ENCODE results near the gene OPN1LW.
"Not testable (repeated sequence)": the region's sequence is repeated elsewhere in the genome, so short reads cannot be mapped to it uniquely, and the experiment has no call there.

Gene OPN1LW

GRCh38 chrX:154144010-154144409 lies at the start of gene OPN1LW:
Gene OPN1LW (plus strand): TSS chrX:154144243. CDS start chrX:154144284, 41 bp downstream.
- not testable (repeated sequence) for DNase-seq

DNA sequence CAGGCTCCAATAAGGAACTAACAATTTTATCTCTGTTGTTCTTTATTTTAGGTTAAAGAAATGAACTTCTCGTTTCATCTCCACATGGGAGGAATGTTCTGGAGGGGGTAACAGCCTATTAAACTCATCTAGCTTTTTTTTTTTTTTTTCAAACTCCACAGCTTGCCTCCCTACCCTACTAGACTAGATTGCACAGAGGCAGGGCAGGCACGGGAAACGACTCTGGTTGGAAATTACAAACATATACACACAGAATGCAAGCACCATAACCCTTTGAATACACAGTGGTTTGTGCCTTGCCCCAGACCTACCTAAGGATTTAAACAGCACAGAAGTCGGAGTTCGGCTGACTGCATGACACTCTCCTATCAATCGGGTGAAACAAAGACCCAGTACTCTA lies 49.2 kb upstream of the OPN1LW start:
- DNase-seq = no peak

DNA sequence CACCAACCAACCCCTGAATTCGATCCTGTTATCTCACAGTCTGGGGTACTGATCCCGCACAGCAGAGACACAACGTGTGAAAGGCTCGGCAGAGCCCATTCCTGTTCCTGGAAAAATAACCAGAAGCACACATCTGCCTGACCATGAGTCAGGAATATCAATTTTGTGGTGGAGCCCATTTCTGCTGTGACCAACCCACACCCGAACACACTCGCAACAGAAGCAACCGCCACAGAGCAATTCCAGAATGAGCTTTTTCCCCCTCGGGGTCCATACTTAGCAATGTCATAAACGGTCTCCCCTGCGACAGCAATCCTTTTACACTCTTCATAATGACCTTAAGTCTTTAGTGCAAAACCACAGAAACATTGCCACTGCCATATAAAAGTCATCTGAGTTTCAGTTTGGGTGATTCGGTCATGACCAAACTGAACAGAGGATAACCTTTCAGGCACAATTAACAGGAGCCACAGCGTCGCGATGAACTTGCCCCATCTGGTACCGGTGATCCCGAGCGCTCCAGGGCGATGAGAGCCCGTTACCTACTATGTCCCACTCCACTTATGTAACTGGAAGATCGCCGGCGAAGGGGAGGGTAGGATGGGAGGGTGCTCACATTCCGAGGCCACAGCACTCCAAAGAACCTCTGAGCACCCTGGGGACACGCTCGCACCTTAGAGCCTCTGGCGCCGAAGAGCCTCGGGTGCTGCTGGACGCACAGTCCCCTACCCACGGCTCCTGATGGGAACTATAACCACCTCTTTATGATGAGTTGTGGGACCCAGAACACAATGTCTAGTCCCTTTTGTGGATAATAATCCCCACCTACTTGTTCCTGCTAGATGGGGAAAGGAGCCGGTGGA lies 47.7 kb upstream of the OPN1LW start:
- DNase-seq = peak; percentile 25

- DNase-seq = peak; percentile 76
Observed at GRCh38 chrX:154097003-154097588, 46.9 kb upstream of the OPN1LW start.

- DNase-seq = peak; percentile 93
Observed at GRCh38 chrX:154097589-154098541, 46.2 kb upstream of the OPN1LW start, which contains the start of gene MECP2. Gene MECP2 (minus strand): TSS chrX:154097717.

DNA sequence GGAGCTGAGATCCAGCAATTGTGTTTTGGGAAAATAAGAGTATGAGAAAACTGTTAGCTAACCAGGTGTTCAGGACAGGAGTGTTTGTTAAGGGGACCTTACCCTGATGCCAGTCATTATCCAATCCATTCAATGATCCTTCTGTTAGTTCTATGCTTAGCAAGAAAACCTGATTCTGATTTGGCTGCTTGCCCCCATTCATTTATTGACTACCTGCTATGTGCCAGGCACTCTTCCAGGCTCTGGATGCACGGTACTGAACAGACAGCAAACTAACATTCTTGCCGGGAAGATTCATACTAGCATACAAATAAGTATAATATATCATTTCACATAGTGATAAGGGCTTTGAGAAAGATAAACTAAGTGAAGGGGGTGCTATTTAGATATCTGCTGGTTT lies 45.5 kb upstream of the OPN1LW start:
- no peak for DNase-seq

DNA sequence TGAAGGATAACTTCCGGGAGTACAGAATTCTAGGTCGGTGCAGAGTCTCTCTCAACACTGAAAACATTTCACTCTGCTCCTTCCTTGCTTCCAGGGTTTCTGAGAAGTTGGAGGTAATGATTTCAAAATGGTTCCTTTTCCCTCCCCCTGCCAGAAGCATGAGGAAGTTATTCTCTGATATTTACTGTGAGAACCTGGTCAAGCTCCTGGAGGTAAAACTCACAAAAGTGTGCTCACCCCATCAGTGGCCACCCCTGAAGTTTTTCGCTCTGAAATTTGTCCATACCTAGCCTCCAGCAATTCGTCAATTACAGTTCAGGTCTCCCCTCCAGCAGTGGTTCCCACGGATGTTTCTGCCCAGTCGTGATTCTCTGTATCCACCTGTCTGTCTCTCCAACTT lies 30.3 kb upstream of the OPN1LW start:
- DNase-seq = no peak

- DNase-seq = no peak
Observed at GRCh38 chrX:154114652-154115051, 29.4 kb upstream of the OPN1LW start.

- DNase-seq = no peak
Observed at GRCh38 chrX:154115071-154115470, 29.0 kb upstream of the OPN1LW start.

DNA sequence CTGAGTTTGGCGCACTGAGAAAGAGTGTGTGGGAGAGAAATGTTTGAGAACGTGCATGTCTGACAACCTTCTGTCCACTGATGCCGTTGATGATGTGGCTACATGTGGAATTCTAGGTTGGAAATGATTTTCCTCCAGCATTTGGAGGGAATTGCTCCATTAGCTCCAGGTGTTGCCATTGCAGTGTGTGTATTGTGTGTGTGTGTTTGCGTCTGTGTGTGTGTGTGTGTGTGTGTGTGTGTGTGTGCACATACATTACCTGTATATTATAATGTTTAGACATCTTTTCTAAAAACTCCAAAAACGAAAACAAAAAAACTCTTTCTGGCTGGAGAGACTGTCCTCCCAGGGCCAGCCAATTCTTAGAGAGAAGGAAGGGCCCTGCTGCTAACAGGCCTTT lies 28.3 kb upstream of the OPN1LW start:
- no peak for DNase-seq

DNA sequence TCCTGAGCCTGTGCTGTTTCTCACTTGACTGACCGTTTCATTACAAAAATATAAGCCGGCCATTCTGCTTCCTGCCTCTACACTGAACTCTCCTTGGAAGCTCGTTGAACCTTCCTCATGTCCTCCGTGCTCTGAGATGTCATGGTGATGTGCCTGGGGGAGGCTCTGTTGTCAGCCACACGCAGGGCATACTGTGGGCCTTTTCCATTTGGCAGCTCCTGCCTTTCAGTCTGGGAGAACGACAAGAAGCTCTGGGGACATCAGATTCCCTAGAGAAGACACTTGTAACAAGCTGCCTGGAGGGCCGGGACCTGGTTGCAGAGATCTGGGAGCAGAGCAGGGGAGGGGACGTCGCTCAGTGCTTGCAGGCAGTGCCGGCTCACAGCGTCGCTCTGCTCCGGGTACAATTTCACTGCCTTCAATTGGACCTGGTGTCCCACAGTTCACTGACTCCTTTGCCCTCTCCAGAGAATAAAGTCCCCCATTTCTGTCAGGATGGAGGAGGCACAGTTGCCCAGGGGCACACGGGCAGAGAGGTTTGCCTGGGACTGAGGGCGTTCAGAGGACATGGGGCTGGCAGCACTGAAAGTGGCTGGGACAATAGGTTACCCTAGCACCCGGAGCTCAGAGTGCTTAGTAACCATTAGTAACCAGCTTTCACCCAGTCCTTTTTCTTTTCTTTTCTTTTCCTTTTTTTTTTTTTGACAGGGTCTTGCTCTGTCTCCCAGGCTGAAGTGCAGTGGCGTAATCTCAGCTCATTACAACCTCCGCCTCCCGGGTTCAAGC lies 27.4 kb upstream of the OPN1LW start:
- no peak for DNase-seq

DNA sequence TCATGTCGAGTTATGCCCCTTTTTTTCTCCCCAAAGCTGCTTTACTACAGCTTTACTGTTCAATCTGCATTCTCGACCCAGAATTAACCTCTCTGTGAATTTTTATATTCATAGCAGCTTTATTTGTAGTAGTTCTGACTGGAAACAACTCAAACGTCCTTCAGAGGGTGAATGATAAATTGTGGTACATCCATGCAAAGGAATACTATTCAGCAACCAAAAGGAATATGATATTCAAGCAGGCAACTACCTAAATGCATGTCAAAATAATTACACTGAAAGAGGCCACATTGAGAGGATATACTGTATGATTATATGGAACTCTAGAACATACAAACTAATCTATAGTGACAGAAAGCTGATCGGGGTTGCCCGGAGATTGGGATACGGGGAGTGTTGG lies 26.5 kb upstream of the OPN1LW start:
- no peak for DNase-seq

DNA sequence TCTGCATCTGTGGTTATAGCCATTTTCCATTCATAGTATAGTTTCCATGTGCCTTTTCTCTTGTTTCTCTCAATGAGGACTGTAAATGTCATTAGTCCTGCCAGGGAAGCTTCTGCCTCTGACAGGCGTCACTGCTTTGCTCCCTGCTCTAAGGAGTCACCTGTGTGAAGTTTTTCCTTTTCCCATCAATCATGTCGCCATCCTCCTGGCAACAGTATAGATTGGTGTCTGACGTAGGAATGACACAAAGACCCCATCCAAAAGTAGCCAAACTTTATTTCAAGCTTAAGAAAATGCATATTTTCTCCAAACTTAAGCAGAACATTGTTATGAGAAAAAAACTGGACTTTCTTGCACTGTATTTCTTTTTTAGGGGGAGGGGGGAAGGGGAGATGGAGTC lies 23.5 kb upstream of the OPN1LW start:
- no peak for DNase-seq

- DNase-seq = no peak
Observed at GRCh38 chrX:154121207-154121606, 22.8 kb upstream of the OPN1LW start.

DNA sequence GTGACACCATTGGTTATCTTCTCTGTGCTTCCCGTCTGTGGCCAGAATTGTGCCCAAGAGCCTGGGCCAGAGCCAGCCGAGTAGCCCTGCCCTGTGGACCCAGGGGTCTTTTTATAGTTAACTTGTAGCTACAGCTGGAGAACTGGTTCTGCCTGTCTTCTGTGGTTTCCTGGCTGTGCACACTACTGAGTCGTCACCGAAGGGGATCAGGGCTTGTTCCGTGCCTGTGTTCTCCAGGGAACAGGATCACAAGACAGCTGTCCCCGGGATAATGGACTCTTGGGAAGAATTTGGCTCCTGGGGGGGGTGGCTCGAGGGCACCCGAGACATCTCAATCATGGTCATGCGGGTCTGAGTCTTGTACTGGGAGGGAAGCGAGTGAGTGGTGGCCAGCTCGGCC lies 22.1 kb upstream of the OPN1LW start:
- no peak for DNase-seq

GRCh38 chrX:154123241-154124219 lies 20.5 kb upstream of the OPN1LW start:
- DNase-seq = no peak

GRCh38 chrX:154125391-154126040 lies 18.5 kb upstream of the OPN1LW start:
- DNase-seq = no peak

DNA sequence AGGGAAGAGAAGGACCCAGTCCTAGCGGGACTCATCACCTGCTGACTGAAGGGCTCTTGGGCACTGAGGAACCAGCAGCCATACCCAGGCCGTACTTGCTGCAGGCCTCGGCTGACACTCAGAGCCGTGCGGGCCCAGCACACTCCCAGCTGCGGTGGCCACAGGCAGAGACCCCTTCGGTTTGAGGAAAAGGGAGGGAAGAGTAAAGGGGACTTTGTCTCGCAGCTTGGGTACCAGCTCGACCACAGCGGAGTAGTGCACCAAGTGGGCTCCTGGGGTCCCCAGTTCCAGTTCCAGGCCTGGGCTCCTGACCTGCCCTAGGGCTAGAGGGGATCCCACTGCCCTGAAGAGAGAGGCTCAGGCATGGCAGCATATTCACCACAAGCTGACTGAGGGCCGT lies 17.9 kb upstream of the OPN1LW start:
- no peak for DNase-seq

GRCh38 chrX:154131955-154132354 lies 12.1 kb upstream of the OPN1LW start:
- DNase-seq = no peak

DNA sequence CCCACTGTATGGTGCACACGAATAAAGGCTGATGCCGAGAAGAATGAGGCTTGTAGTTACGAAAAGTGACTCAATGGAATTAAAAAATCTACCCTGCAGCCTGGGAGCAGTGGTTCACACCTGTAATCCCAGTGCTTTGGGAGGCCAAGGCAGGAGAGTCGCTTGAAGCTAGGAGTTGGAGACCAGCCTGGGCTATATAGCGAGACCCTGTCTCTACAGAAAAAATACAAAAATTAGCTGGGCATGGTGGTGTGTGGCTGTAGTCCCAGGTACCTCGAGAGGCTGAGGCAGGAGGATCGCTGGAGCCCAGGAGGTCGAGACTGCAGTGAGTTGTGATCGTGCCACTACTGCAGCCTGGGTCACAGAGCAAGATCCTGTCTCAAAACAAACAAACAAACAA lies 11.7 kb upstream of the OPN1LW start:
- DNase-seq = no peak

Data from NCI-H146 (cell line).